ENCODE data around the gene ZNF587B.

- TF ChIP-seq CTCF (conservative IDR thresholded peaks at IDR 0.05) (no peak), ZFX (IDR thresholded peaks at IDR 0.05) (no peak)
Measured at GRCh38 chr19:57818378-57818777, 11.7 kb upstream of the ZNF587B start.
